GM13977 (cell line): ENCODE measurements around the gene KAT14.
"Not testable (repeated sequence)": the region's sequence is repeated elsewhere in the genome, so short reads cannot be mapped to it uniquely, and the experiment has no call there.

Experiments used
- DNase-seq: peaks from one replicate; pipeline ENCODE4 v3.0.0; 2012; ENCODE audit warnings: low spot score
- CTCF ChIP-seq: IDR thresholded peaks from 2 replicates; pipeline ENCODE4 v1.5.1; 2012; ENCODE audit warnings: mild to moderate bottlenecking, control low read depth; ENCODE audit not compliant: insufficient read depth; ENCODE audit errors: extremely low read depth, missing control alignments
- in situ Hi-C: fragments of 300-500 bp; cut with MboI; formaldehyde crosslinking; loops from one replicate; pipeline ENCODE4 v1.12.0; 2022; ENCODE audit warnings: low sequenced_read_pairs, low pct_unique_long_range_greater_than_20kb, mixed read lengths, inconsistent platforms; ENCODE audit not compliant: unreplicated experiment

The KAT14 gene

GRCh38 chr20:18093388-18093787 lies 44.3 kb upstream of the KAT14 start:
- TF ChIP-seq CTCF = no peak
- in situ Hi-C loops = no loop called here
- DNase-seq = no peak

DNA sequence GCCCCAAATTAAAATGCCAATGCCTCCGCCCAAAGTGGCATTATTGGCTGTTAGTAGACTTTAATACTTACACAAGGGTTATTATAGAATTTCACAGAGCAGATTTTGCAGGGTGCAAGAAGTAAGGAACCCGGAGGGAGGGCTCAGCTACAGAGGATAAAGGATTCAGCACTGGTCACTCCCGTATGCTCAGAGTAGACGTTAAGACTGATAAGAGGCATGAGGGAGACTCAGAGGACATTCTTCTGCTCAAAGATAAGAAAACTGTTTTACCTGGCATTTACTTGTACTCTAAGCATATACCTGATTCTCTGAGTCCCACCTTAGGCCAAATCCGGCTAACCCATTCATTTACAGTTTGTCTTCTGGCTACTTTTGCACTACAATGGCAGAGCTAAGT lies 43.5 kb upstream of the KAT14 start:
- no peak for DNase-seq
- no peak for TF ChIP-seq CTCF
- in situ Hi-C loops = no loop called here

GRCh38 chr20:18100569-18100968 lies 37.1 kb upstream of the KAT14 start:
- in situ Hi-C loops, DNase-seq: not testable (repeated sequence)

DNA sequence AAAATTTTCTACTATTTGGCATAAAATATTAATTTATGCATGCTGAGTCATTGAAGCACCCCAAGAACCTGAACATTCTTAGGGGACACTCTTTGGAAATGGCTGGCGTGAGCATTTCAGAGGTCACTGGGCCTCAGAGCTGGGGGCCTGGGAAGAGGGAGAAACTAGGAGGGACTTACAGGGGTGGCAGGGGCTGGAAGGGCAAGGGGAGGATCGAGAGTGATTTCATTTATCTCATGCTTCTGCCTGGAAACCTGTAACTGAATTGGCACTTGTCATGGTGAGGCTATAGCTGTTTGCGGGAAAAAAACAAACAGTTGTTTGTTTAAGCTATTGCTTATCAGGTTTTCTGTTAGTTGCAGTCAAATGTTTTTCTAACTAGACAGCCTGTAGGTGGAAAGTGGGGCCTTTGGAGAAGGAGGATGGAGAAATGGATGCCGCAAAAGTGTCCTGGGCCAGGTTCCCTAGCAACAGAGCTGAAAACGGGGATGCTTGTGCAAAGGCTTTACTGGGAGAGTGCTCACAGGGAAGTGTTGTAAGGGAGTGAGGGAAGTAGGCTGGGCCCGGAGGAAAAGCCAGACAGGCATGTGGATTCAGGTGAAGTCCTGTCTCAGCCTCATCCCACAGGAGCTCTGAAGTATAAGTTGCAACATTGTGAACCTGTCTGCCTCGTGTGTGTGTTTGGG lies 36.4 kb upstream of the KAT14 start:
- no peak for TF ChIP-seq CTCF
- no peak for DNase-seq
- in situ Hi-C loops = no loop called here

DNA sequence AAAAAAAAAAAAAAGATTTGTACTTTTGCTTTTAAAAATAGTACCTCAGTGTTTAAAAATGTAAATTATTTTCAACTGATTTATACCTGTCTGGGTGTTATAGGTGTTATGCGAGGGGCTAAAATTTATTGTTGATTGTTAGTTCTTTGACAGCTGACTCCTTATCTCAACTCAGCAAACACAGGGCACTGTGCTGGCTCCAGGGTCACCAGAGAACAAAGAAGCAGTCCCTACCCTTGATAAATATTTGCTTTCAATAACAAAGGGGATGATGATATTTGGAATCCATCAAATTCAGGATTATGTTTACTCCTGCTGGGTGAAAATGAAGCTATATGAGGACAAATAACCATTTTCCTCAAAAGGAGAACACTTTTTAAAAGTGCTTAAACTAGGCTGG lies 34.2 kb upstream of the KAT14 start:
- in situ Hi-C loops = no loop called here
- DNase-seq = no peak
- TF ChIP-seq CTCF = no peak

GRCh38 chr20:18108326-18108725 lies 29.3 kb upstream of the KAT14 start:
- in situ Hi-C loops = no loop called here
- no peak for DNase-seq
- TF ChIP-seq CTCF = no peak

GRCh38 chr20:18128574-18128973 lies 9.1 kb upstream of the KAT14 start:
- in situ Hi-C loops, DNase-seq: not testable (repeated sequence)

GRCh38 chr20:18132663-18133062 lies 5.0 kb upstream of the KAT14 start:
- DNase-seq = no peak
- no peak for TF ChIP-seq CTCF
- in situ Hi-C loops = no loop called here
